H9 (cell line): ENCODE measurements around the gene PDPN. TPM values are rescaled to one million over a fixed set of nuclear protein-coding genes. Genes with fewer than 3 reads are reported as not detected.

Source experiments
- DNase-seq: peaks from one replicate; pipeline ENCODE4 v3.0.0-alpha.2; 2017
- H2AFZ ChIP-seq: one replicate; pipeline ENCODE4 v1.6.1; 2013; ENCODE audit warnings: mild to moderate bottlenecking, low read length, control low read depth, moderate library complexity
- H2AK5ac ChIP-seq: 2 replicates; pipeline ENCODE4 v1.6.1; 2013; ENCODE audit warnings: low read length, control low read depth, mixed read lengths; ENCODE audit not compliant: insufficient read length
- H2BK120ac ChIP-seq: one replicate; pipeline ENCODE4 v1.6.1; 2013; ENCODE audit warnings: low read depth, mild to moderate bottlenecking, low read length, control low read depth, inconsistent platforms; ENCODE audit not compliant: poor library complexity, severe bottlenecking
- H2BK12ac ChIP-seq: 2 replicates; pipeline ENCODE4 v1.6.1; 2013; ENCODE audit warnings: low read length, control low read depth, mixed read lengths, low read depth; ENCODE audit not compliant: insufficient read length
- H2BK15ac ChIP-seq: 2 replicates; pipeline ENCODE4 v1.6.1; 2013; ENCODE audit warnings: low read depth, low read length, control low read depth
- H2BK20ac ChIP-seq: one replicate; pipeline ENCODE4 v1.6.1; 2013; ENCODE audit warnings: low read depth, mild to moderate bottlenecking, low read length, control low read depth, inconsistent platforms; ENCODE audit not compliant: poor library complexity, severe bottlenecking
- H2BK5ac ChIP-seq: 2 replicates; pipeline ENCODE4 v1.6.1; 2013; ENCODE audit warnings: low read length, control low read depth, mixed read lengths; ENCODE audit not compliant: insufficient read length
- H3K14ac ChIP-seq: 2 replicates; pipeline ENCODE4 v1.6.1; 2013; ENCODE audit warnings: low read length, control low read depth; ENCODE audit not compliant: insufficient read depth
- H3K18ac ChIP-seq: 2 replicates; pipeline ENCODE4 v1.6.1; 2013; ENCODE audit warnings: low read depth, mild to moderate bottlenecking, mixed read lengths, low read length, control low read depth; ENCODE audit not compliant: insufficient read length
- H3K23ac ChIP-seq: 2 replicates; pipeline ENCODE4 v1.6.1; 2013; ENCODE audit warnings: low read length, control low read depth, mixed read lengths, low read depth; ENCODE audit not compliant: insufficient read length
- H3K23me2 ChIP-seq: 2 replicates; pipeline ENCODE4 v1.6.1; 2013; ENCODE audit warnings: low read depth, mild to moderate bottlenecking, mixed read lengths, low read length, control low read depth; ENCODE audit not compliant: insufficient read length, poor library complexity, severe bottlenecking
- H3K27ac ChIP-seq: 2 replicates; pipeline ENCODE4 v1.5.1; 2013; ENCODE audit warnings: low read length, control low read depth, mixed read lengths, low read depth; ENCODE audit not compliant: insufficient read length
- H3K27me3 ChIP-seq: 2 replicates; pipeline ENCODE4 v1.6.1; 2013; ENCODE audit warnings: low read length, control low read depth, inconsistent platforms; ENCODE audit not compliant: insufficient read depth
- H3K4ac ChIP-seq: 2 replicates; pipeline ENCODE4 v1.6.1; 2013; ENCODE audit warnings: low read depth, mild to moderate bottlenecking, control low read depth, inconsistent platforms, low read length, moderate library complexity
- H3K4me1 ChIP-seq: 2 replicates; pipeline ENCODE4 v1.6.1; 2013; ENCODE audit warnings: low read length, control low read depth, inconsistent platforms; ENCODE audit not compliant: insufficient read depth
- H3K4me2 ChIP-seq: 2 replicates; pipeline ENCODE4 v1.6.1; 2013; ENCODE audit warnings: low read length, control low read depth, mixed read lengths; ENCODE audit not compliant: insufficient read length, insufficient read depth
- H3K56ac ChIP-seq: 2 replicates; pipeline ENCODE4 v1.6.1; 2013; ENCODE audit warnings: low read depth, mild to moderate bottlenecking, mixed read lengths, low read length, control low read depth; ENCODE audit not compliant: insufficient read length
- H3K79me1 ChIP-seq: 2 replicates; pipeline ENCODE4 v1.6.1; 2013; ENCODE audit warnings: low read depth, mild to moderate bottlenecking, moderate library complexity, low read length, control low read depth, inconsistent platforms; ENCODE audit not compliant: insufficient read depth, poor library complexity, severe bottlenecking
- H3K79me2 ChIP-seq: 2 replicates; pipeline ENCODE4 v1.6.1; 2013; ENCODE audit warnings: low read length, control low read depth, inconsistent platforms; ENCODE audit not compliant: insufficient read depth
- H3K9ac ChIP-seq: 2 replicates; pipeline ENCODE4 v1.6.1; 2013; ENCODE audit warnings: low read length, control low read depth, mixed read lengths; ENCODE audit not compliant: insufficient read length; ENCODE audit errors: extremely low read depth
- H3K9me3 ChIP-seq: one replicate; pipeline ENCODE4 v1.6.1; 2013; ENCODE audit warnings: low read depth, low read length, inconsistent platforms; ENCODE audit not compliant: control insufficient read depth
- H3T11ph ChIP-seq: one replicate; pipeline ENCODE4 v1.6.1; 2013; ENCODE audit warnings: mild to moderate bottlenecking, low read length, control low read depth, inconsistent platforms
- H4K20me1 ChIP-seq: one replicate; pipeline ENCODE4 v1.6.1; 2013; ENCODE audit not compliant: control insufficient read depth, insufficient read length, insufficient read depth
- H4K5ac ChIP-seq: 2 replicates; pipeline ENCODE4 v1.6.1; 2013; ENCODE audit warnings: low read depth, mild to moderate bottlenecking, mixed read lengths, low read length, control low read depth; ENCODE audit not compliant: insufficient read length
- H4K8ac ChIP-seq: replicated peaks from 2 replicates; pipeline ENCODE4 v1.6.1; 2013; ENCODE audit warnings: low read length, control low read depth, mixed read lengths, low read depth; ENCODE audit not compliant: insufficient read length
- H4K91ac ChIP-seq: 2 replicates; pipeline ENCODE4 v1.6.1; 2013; ENCODE audit warnings: low read depth, mild to moderate bottlenecking, moderate library complexity, mixed read lengths, low read length, control low read depth; ENCODE audit not compliant: insufficient read length
- H3K27ac Mint-ChIP-seq, 3 experiments: 2 replicates in 2 of 3; 3 replicates in 1 of 3; pipeline ENCODE4 v1.8.0; 2020 to 2021; ENCODE audit warnings: mixed read lengths in 3 of 3, mild to moderate bottlenecking in 1 of 3, moderate library complexity in 1 of 3
- H3K27me3 Mint-ChIP-seq: 2 replicates; pipeline ENCODE4 v1.8.0; 2021; ENCODE audit warnings: low read depth, mild to moderate bottlenecking, moderate library complexity, mixed read lengths
- H3K36me3 Mint-ChIP-seq, 3 experiments: 2 replicates in 2 of 3; 3 replicates in 1 of 3; pipeline ENCODE4 v1.8.0; 2020 to 2021; ENCODE audit warnings: low read depth in 3 of 3, mixed read lengths in 3 of 3; ENCODE audit not compliant: insufficient read depth in 1 of 3
- H3K4me1 Mint-ChIP-seq, 2 experiments: 2 replicates each; pipeline ENCODE4 v1.8.0; 2020; ENCODE audit warnings: mixed read lengths in 2 of 2
- H3K4me3 Mint-ChIP-seq, 2 experiments: 2 replicates in 1 of 2; 3 replicates in 1 of 2; pipeline ENCODE4 v1.8.0; 2020 to 2021; ENCODE audit warnings: mild to moderate bottlenecking in 2 of 2, mixed read lengths in 2 of 2, moderate library complexity in 1 of 2
- H3K9me3 Mint-ChIP-seq, 2 experiments: 2 replicates in 1 of 2; 3 replicates in 1 of 2; pipeline ENCODE4 v1.8.0; 2020; ENCODE audit warnings: mild to moderate bottlenecking in 2 of 2, mixed read lengths in 2 of 2, moderate library complexity in 1 of 2
- WGBS: extraction: QIAGEN DNeasy Blood & Tissue Kit; methylation state at CpG from one replicate; pipeline ENCODE4 v1.1.7; 2013; ENCODE audit warnings: missing lambda C conversion rate, low lambda C conversion rate, mixed read lengths; ENCODE audit not compliant: insufficient read length; ENCODE audit errors: extremely low coverage; 5-methylcytosine and 5-hydroxymethylcytosine counted together
- total RNA-seq: library from RNA; stranded (reverse); gene quantifications from 2 replicates; pipeline ENCODE4 v1.2.1, GENCODE V29; 2021
- TF ChIP-seq, protein P1 (sequence below): fragments of 200-600 bp; sonication (generic); conservative IDR thresholded peaks from 3 replicates; pipeline ENCODE4 v1.8.0; 2021; ENCODE audit warnings: antibody characterized with exemption, mild to moderate bottlenecking

Gene PDPN
- total RNA-seq, 1 experiment from 2014 or later = 205 TPM

DNA sequence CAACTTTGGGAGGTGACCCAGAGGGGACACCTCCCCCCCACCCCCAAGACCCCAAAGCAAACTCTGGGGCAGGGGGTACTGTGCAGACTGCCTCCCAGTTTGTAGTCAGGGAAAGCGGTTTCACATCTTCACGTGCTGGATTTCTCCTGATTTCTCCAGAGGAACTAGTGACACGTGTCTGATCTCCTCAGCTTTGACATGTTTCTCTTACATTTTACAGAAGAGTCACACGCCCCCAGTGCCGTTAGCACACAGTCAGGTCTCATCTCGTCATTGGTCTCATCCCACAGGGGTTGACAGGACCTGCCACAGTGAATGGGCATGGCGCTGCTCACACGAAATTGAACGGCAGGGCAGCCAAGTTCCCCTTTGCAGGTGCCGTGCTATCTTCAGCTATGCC lies 11.8 kb downstream of the PDPN start:
- no CpG with 5 or more reads among the region's 10 CpGs for WGBS

More for the DNA sequence above, 11.8 kb downstream of the PDPN start:
- Histone ChIP-seq H2BK15ac (no peak overlapping the region), H3T11ph (no peak overlapping the region), H4K91ac (no peak overlapping the region), H4K20me1 (no peaks in the 10 kb centered on the region), H3K27ac (no peak overlapping the region), H4K5ac (no peak overlapping the region), H3K4me1 (peaks cover 4% of the 10 kb centered on the region; the same call in 1 of the 2 replicates), H3K79me1 (peaks cover 8% of the 10 kb centered on the region), H2BK12ac (no peak overlapping the region), H2AFZ (no peak overlapping the region), H3K23me2 (peaks cover 5% of the 10 kb centered on the region), H3K79me2 (peaks cover 5% of the 10 kb centered on the region; the same call in 1 of the 2 replicates), H3K27me3 (no peaks in the 10 kb centered on the region), H3K14ac (no peak overlapping the region), H2BK120ac (no peak overlapping the region), H3K23ac (no peak overlapping the region), H3K4ac (no peak overlapping the region), H2AK5ac (peak overlapping the region; percentile 8), H2BK5ac (no peak overlapping the region), H3K9me3 (no peaks in the 10 kb centered on the region), H2BK20ac (no peak overlapping the region), H3K18ac (no peak overlapping the region), H3K4me2 (no peak overlapping the region), H3K9ac (no peak overlapping the region), H3K56ac (no peak overlapping the region), H4K8ac (no peak overlapping the region)
- Mint-ChIP-seq H3K27ac (peak overlapping the region in 2 of 3 experiments; percentile 63 to 89; a peak in 5 of 7 replicates), H3K4me3 (no peak overlapping the region), H3K36me3 (peaks cover 24 to 61% (median 58%) of the 10 kb centered on the region in 3 experiments; a peak in 6 of 7 replicates), H3K9me3 (no peaks in the 10 kb centered on the region), H3K27me3 (no peaks in the 10 kb centered on the region), H3K4me1 (peaks cover 31 to 36% of the 10 kb centered on the region in 2 experiments)
- TF ChIP-seq, protein P1, sequence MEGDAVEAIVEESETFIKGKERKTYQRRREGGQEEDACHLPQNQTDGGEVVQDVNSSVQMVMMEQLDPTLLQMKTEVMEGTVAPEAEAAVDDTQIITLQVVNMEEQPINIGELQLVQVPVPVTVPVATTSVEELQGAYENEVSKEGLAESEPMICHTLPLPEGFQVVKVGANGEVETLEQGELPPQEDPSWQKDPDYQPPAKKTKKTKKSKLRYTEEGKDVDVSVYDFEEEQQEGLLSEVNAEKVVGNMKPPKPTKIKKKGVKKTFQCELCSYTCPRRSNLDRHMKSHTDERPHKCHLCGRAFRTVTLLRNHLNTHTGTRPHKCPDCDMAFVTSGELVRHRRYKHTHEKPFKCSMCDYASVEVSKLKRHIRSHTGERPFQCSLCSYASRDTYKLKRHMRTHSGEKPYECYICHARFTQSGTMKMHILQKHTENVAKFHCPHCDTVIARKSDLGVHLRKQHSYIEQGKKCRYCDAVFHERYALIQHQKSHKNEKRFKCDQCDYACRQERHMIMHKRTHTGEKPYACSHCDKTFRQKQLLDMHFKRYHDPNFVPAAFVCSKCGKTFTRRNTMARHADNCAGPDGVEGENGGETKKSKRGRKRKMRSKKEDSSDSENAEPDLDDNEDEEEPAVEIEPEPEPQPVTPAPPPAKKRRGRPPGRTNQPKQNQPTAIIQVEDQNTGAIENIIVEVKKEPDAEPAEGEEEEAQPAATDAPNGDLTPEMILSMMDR = no peak
- DNase-seq = no peak
